Right lobe of liver (tissue), 4 donors: ENCODE data around the gene ELFN1.

Experiments
- CTCF ChIP-seq, 4 donors: fragments of 200-600 bp in 3 of 4; fragments of 450-650 bp in 1 of 4; IDR thresholded peaks; one replicate each; pipeline versions ENCODE4 v1.5.1 to v1.8.0; 2016 to 2022; ENCODE audit warnings: antibody characterized with exemption in 4 of 4, mild to moderate bottlenecking in 2 of 4
- POLR2A ChIP-seq: fragments of 450-650 bp; IDR thresholded peaks from one replicate; pipeline ENCODE4 v1.6.1; 2017; ENCODE audit warnings: antibody characterized with exemption, mild to moderate bottlenecking
- donor health status: DM: no; HTN: no; CAD: no.
- donor health status: DM: no; HTN: no; CAD: no.
- donor health status: DM: no; HTN: yes; CAD: no.

- TF ChIP-seq CTCF (IDR thresholded peaks at IDR 0.05) = no peak
- no peak for TF ChIP-seq POLR2A
These were observed 48.4 kb upstream of the ELFN1 start for GRCh38 chr7:1621718-1622117.
